Fibroblast of villous mesenchyme (primary cell): Measurements from ENCODE around the gene SIX2. TPM values are rescaled to one million over a fixed set of nuclear protein-coding genes. Genes with fewer than 3 reads are reported as not detected.

Experiments used
- DNase-seq: peaks from one replicate; pipeline ENCODE4 v3.0.0-alpha.2; 2010; ENCODE audit warnings: low read depth
- H3K4me3 ChIP-seq: 2 replicates; pipeline ENCODE4 v1.5.1; 2011; ENCODE audit warnings: low read depth, mild to moderate bottlenecking, low read length
- total RNA-seq: library from RNA; depleted of rRNA; stranded (reverse); fragments of >200 nt; gene quantifications from 2 replicates; pipeline ENCODE4 v1.2.3, GENCODE V29; 2012
- TF ChIP-seq, protein P1 (sequence below): IDR thresholded peaks from 2 replicates; pipeline ENCODE4 v1.5.1; 2012; ENCODE audit warnings: low read depth, mild to moderate bottlenecking, low read length; ENCODE audit not compliant: insufficient read depth

The SIX2 gene
- total RNA-seq, 1 donor = under 0.01 TPM

GRCh38 chr2:44975571-44976450 is 33.4 kb downstream of the SIX2 start:
- H3K4me3 ChIP-seq = no peak overlapping the region
- TF ChIP-seq, protein P1, sequence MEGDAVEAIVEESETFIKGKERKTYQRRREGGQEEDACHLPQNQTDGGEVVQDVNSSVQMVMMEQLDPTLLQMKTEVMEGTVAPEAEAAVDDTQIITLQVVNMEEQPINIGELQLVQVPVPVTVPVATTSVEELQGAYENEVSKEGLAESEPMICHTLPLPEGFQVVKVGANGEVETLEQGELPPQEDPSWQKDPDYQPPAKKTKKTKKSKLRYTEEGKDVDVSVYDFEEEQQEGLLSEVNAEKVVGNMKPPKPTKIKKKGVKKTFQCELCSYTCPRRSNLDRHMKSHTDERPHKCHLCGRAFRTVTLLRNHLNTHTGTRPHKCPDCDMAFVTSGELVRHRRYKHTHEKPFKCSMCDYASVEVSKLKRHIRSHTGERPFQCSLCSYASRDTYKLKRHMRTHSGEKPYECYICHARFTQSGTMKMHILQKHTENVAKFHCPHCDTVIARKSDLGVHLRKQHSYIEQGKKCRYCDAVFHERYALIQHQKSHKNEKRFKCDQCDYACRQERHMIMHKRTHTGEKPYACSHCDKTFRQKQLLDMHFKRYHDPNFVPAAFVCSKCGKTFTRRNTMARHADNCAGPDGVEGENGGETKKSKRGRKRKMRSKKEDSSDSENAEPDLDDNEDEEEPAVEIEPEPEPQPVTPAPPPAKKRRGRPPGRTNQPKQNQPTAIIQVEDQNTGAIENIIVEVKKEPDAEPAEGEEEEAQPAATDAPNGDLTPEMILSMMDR = no peak
- no peak for DNase-seq

DNA sequence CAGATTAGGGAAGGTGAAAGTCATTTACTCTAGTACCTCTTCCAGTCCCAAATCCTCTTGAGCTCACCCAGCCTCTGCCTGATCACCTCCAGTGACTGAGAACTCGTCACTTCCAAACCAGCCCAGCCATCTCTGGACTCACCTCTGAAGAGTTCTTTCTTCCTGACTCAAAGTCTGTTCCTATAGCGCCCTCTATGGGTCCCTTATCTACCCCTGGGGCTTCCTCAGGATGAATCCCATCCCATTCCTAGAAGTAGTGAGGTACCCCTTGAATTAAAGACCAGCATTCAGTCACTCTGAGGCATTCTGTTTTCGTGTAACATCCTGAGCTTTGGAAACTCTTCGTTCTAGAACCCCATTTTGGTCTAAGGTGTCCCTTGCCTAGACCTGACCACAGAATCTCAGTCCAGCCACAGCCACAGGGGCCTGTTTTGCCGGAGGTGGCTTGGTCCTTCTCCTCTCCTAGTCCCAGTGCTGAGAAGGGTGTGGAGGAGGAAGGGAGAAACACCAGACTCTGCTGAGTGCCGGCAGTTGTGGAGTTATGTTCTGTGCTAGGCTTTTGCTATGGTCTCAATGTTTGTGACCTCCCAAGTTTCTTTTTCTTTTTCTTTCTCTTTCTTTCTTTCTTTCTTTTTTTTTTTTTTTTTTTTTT is 35.1 kb downstream of the SIX2 start:
- peak; percentile 57 for DNase-seq
- TF ChIP-seq, protein P1 = peak; percentile 69
- no peak overlapping the region for H3K4me3 ChIP-seq

- DNase-seq = no peak
- H3K4me3 ChIP-seq = no peak overlapping the region
- TF ChIP-seq, protein P1 = no peak
These were observed 36.3 kb downstream of the SIX2 start for GRCh38 chr2:44972771-44973535.

DNA sequence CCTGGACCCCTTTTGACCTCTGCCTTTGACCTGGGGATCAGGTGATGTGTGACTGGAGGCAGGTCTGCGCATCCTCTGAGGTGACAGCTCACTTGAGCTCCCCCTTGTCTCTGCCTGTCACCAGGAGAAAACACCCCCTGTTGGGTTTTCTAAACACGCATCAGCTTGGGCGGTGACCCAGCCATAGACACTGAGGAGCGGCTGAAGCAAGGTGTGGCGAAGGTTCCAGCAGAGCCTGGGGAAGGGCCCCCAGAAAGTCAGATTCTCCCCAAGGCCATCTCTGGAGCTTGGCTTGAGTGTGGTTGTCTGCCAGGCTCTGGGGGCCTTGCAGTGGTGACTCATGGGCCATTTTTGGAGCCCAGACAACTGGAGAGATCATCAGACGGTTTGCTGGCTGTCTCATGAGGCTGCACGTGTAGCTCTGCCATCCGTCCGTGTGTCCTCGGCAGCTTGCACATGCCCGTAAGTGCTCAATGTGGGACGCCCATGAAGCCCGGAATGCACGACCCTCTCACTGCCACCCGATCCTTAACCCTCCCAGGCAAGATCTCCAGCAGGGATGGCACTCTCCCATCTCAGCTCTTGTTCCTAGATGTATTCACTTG is 38.3 kb downstream of the SIX2 start:
- no peak for DNase-seq
- no peak overlapping the region for H3K4me3 ChIP-seq
- TF ChIP-seq, protein P1 = no peak

- TF ChIP-seq, protein P1 = no peak
- no peak for DNase-seq
These were observed 39.3 kb downstream of the SIX2 start for GRCh38 chr2:44969936-44970335.

DNA sequence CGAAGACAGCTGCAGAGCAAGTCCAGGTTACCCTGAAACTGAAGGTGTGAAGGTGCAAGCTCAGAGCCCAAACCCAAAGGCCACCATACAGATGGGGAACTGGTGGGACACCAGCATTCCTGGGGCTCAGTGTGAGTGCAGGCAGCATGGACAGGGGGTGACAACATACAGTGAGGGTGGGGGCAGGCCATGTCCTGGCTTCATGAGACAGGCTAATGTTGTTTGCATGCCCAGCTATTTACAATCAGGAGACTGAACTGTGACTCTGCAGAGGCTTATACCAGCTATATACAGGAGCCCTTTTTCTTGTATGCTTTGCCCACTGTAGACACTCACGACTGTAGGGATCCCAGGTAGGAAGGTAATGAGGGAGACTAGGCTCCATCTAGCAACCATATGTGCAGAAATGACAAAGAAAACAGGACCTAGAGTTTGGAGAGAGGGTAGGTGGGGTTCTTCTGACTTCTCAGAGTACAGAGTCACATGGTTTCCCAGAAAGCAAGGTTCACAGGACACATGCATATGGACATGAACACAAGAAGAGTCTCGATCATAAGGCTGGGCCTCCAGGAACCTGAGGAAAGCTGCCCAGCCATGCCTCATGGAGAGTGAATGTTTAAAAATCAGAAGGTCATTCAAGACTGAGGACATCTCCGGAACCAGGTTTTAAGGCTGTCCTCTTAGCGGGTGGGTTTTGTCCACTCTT is 41.4 kb downstream of the SIX2 start:
- no peak for DNase-seq
- TF ChIP-seq, protein P1 = no peak
- no peak overlapping the region for H3K4me3 ChIP-seq

More at GRCh38 chr2:44969936-44970335, 39.3 kb downstream of the SIX2 start:
- H3K4me3 ChIP-seq = no peak overlapping the region
